Peyer's patch (tissue), 4 donors: Measurements from ENCODE around the gene MACC1. TPM values are rescaled to one million over a fixed set of nuclear protein-coding genes. Genes with fewer than 3 reads are reported as not detected.

ENCODE experiments used
- DNase-seq, 3 donors: peaks; one replicate each; pipeline ENCODE4 v3.0.0-alpha.2; 2017 to 2019
- H3K27ac ChIP-seq, 4 donors: fragments of 200-600 bp; sonication (generic); one replicate each; pipeline ENCODE4 v1.5.1; 2016 to 2019
- H3K27me3 ChIP-seq, 2 donors: fragments of 200-600 bp; sonication (generic); one replicate each; pipeline ENCODE4 v1.5.1; 2019
- H3K36me3 ChIP-seq, 3 donors: fragments of 200-600 bp; sonication (generic); one replicate each; pipeline ENCODE4 v1.5.1; 2016 to 2019
- H3K4me1 ChIP-seq, 4 donors: fragments of 200-600 bp; sonication (generic); one replicate each; pipeline ENCODE4 v1.5.1; 2016 to 2019
- H3K4me3 ChIP-seq, 4 donors: fragments of 200-600 bp; sonication (generic); 1 replicate in 3 of 4; 2 replicates in 1 of 4; pipeline ENCODE4 v1.5.1; 2016 to 2019; ENCODE audit warnings: mild to moderate bottlenecking in 1 of 4
- H3K9me3 ChIP-seq, 4 donors: fragments of 200-600 bp; sonication (generic); one replicate each; pipeline ENCODE4 v1.5.1; 2016 to 2019; ENCODE audit warnings: mild to moderate bottlenecking in 1 of 4
- CTCF ChIP-seq, 6 experiments: fragments of 450-650 bp in 4 of 6; fragments of 200-600 bp in 2 of 6; sonication (generic) in 1 of 6; IDR thresholded peaks; one replicate each; pipeline ENCODE4 v1.5.1; 2017 to 2019; ENCODE audit warnings: antibody characterized with exemption in 6 of 6, mild to moderate bottlenecking in 3 of 6, moderate library complexity in 1 of 6
- POLR2A ChIP-seq, 2 donors: fragments of 450-650 bp; IDR thresholded peaks; one replicate each; pipeline ENCODE4 v1.5.1; 2017; ENCODE audit warnings: antibody characterized with exemption in 2 of 2, mild to moderate bottlenecking in 2 of 2, moderate library complexity in 2 of 2
- total RNA-seq, 4 donors: library from RNA; depleted of rRNA; stranded (reverse); fragments of >200 nt; gene quantifications; one replicate each; pipeline ENCODE4 v1.1.0, GENCODE V29; 2016

The MACC1 gene
- total RNA-seq, 4 donors from 2014 or later = 25.6 to 79.4 (median 71.1) TPM

DNA sequence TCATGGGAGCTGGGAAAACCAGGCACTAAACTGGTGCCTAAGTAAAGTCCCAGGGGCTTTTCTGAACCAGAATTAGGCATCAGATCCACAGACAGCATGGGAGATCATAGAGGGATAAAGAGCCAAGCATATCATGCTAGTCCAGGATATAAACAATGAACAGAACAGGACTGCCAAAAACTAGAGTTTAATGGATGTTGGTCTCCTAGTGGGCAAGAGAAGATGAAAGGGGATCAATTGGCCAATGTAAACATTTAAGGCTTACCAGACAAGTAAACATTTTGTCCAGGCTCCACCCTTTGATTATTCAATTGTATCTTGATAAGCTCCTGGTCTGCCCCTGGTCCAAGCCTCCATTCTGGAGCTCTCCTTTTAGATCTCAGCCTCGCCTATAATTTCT is 18.9 kb downstream of the MACC1 start:
- no peak for DNase-seq
- H3K4me1 ChIP-seq = peaks cover 0 to 23% (median 2%) of the 10 kb centered on the region in 4 donors
- no peaks in the 10 kb centered on the region for H3K9me3 ChIP-seq
- no peaks in the 10 kb centered on the region for H3K36me3 ChIP-seq
- H3K27ac ChIP-seq = peak overlapping the region in 1 of 4 donors; percentile 47
- TF ChIP-seq POLR2A (IDR thresholded peaks at IDR 0.05) (no peak), CTCF (IDR thresholded peaks at IDR 0.05) (no peak)
- H3K27me3 ChIP-seq = no peaks in the 10 kb centered on the region
- no peak overlapping the region for H3K4me3 ChIP-seq

GRCh38 chr7:20197837-20198236 is 19.3 kb downstream of the MACC1 start:
- TF ChIP-seq CTCF (IDR thresholded peaks at IDR 0.05) (peak in 3 of 6 experiments; percentile 13 to 43 (median 34)), POLR2A (IDR thresholded peaks at IDR 0.05) (no peak)
- no peak overlapping the region for H3K4me3 ChIP-seq
- no peaks in the 10 kb centered on the region for H3K9me3 ChIP-seq
- peaks cover 0 to 23% (median 2%) of the 10 kb centered on the region in 4 donors for H3K4me1 ChIP-seq
- H3K27ac ChIP-seq = no peak overlapping the region
- H3K36me3 ChIP-seq = no peaks in the 10 kb centered on the region
- no peaks in the 10 kb centered on the region for H3K27me3 ChIP-seq
- no peak for DNase-seq

DNA sequence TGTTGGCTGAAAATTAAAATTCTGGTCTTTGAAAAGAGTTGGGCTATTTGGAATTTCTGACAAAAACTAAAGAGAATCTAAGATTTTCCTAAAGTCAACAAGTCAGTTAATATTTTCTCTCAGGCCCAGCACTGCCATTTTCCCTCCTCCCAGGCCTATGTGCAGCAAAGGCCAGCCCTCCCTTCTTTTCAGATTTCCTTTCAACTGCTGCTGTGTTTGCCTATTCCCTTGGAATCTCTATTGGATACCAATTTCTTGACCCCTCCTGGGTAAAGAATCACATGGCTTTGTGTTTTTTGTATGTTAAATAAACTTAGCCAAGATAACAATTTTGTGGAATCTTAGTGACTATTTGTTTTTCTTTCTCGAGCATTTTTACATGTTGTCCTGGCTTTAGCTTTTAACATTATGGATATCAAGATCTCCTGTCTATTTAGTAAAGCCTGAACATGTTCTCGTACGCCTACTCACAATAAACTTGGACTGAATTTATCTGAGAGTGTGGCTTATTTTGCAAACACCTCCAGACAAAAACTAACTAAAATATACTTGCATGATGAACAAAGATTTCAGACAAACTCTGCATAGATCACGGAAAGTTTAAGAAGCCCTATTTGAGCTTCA is 19.9 kb downstream of the MACC1 start:
- Histone ChIP-seq H3K36me3 (no peaks in the 10 kb centered on the region), H3K4me1 (peaks cover 0 to 23% (median 2%) of the 10 kb centered on the region in 4 donors), H3K4me3 (no peak overlapping the region), H3K27ac (no peak overlapping the region), H3K9me3 (no peaks in the 10 kb centered on the region), H3K27me3 (no peaks in the 10 kb centered on the region)
- DNase-seq = no peak
- no peak for TF ChIP-seq CTCF (IDR thresholded peaks at IDR 0.05)
- no peak for TF ChIP-seq POLR2A (IDR thresholded peaks at IDR 0.05)

- Histone ChIP-seq H3K27me3 (no peaks in the 10 kb centered on the region), H3K4me3 (no peak overlapping the region), H3K27ac (no peak overlapping the region), H3K4me1 (peaks cover 0 to 11% (median 0%) of the 10 kb centered on the region in 4 donors), H3K9me3 (no peaks in the 10 kb centered on the region), H3K36me3 (no peaks in the 10 kb centered on the region)
- no peak for DNase-seq
- TF ChIP-seq POLR2A (IDR thresholded peaks at IDR 0.05) (no peak), CTCF (IDR thresholded peaks at IDR 0.05) (no peak)
These were observed 22.7 kb downstream of the MACC1 start for GRCh38 chr7:20194343-20194995.

DNA sequence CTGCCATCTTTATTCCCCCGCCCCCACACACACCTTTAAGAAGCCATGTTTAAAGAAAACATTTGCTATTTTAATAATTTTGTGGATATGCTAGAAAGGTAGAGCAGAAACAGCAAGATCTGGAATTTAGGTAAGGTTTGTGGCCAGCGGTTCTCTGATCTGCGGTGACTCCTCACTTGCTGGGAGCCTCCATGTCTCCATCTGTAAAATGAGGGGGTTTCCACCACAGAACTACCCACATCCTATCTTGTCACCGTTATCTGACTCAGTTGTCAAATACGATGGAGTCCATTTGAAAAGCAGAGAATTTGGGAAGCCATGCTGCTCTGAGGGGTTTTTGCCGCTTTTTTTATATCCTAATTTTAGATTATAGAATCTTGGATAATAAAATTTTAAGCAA is 23.3 kb downstream of the MACC1 start:
- Histone ChIP-seq H3K4me3 (no peak overlapping the region), H3K36me3 (no peaks in the 10 kb centered on the region), H3K4me1 (peaks cover 0 to 6% (median 0%) of the 10 kb centered on the region in 4 donors), H3K27me3 (no peaks in the 10 kb centered on the region), H3K9me3 (no peaks in the 10 kb centered on the region), H3K27ac (peak overlapping the region in 1 of 4 donors; percentile 21)
- DNase-seq = no peak
- TF ChIP-seq POLR2A (IDR thresholded peaks at IDR 0.05) = no peak
- no peak for TF ChIP-seq CTCF (IDR thresholded peaks at IDR 0.05)
